Limb (tissue), 2 donors: ENCODE measurements around the gene S1PR4.
A peak's percentile ranks its signal among the peaks of the same experiment; 100 is the strongest.
"Not testable (repeated sequence)": the region's sequence is repeated elsewhere in the genome, so short reads cannot be mapped to it uniquely, and the experiment has no call there.

ENCODE experiments used
- DNase-seq, 2 donors: peaks; one replicate each; pipeline ENCODE4 v3.0.0-alpha.2; 2016; ENCODE audit errors: extremely low spot score in 2 of 2

S1PR4 gene

GRCh38 chr19:3213159-3213558 is 34.6 kb downstream of the S1PR4 start:
- no peak for DNase-seq

DNA sequence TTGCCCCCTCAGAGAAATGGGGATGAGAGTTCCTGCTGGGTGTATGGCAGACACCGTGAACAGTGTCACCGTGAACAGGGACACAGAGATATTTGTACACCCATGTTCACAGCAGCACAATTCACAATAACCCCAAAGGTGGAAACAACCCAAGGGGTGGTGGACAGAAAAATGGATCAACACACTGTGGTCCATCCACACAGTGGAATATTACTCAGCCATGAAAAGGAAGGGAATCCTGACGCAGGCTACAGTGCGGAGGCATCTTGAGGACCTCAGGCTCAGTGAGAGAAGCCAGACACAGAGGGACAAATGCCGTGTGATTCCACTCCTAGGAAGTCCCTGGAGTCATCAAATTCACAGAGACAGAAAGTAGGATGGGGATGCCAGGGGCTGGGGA is 38.3 kb downstream of the S1PR4 start:
- no peak for DNase-seq

DNA sequence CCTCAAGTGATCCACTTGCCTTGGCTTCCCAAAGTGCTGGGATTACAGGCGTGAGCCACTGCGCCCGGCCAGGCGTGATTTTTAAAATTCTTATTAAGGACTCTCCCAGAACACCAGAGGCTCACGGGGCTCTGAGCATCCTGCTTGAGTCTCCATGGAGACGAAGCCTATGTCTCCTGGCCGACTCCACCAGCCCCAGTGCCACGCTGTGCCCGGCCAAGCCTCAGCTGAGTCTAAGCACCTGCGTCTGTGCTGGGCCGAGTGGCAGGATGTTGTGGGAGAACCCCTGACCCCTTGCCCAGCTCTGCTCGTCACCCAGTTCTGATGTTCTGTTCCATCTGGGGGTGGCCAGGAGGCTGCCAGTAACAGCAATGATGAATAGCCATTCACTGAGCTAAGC is 42.0 kb downstream of the S1PR4 start:
- no peak for DNase-seq

GRCh38 chr19:3221576-3221975 is 43.0 kb downstream of the S1PR4 start:
- not testable (repeated sequence) for DNase-seq

GRCh38 chr19:3222709-3223108 is 44.1 kb downstream of the S1PR4 start:
- DNase-seq, result no peak

DNA sequence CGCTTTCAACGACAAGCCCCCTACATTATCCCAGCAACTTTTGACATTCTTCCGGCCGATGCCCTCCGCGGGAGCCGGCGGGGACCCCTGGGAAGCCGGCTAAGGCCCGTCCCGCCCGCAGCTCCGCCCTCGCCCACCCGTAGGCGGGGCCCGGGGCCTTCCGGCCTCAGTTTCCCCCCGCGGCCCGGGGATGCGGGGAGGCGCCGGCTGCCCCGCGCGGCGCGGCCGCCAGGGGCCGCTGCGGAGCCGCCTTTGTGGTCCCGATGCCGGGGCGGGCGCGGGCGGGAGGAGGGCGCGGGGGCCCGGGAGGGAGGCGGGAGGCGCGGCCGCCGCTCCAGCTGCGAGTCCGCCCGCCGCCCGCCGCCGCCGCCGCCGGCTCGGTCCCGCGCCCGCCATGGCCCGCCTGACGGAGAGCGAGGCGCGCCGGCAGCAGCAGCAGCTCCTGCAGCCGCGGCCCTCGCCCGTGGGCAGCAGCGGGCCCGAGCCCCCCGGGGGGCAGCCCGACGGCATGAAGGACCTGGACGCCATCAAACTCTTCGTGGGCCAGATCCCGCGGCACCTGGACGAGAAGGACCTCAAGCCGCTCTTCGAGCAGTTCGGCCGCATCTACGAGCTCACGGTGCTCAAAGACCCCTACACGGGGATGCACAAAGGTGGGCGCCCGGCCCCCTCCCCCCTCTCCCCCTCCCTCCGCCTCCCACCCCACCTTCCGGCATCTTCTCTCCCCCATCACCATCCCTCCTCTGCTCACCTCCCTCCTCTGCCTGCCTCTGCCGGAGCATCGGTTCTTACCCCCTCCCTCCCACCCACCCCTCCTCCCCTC is 46.0 kb downstream of the S1PR4 start, which contains the start of gene CELF5:
CELF5 (plus strand) TSS at position 316 of the 823 bp plus-strand sequence; CDS start at position 395, 79 bp downstream.
- peak; percentile 17 to 85 for DNase-seq

DNA sequence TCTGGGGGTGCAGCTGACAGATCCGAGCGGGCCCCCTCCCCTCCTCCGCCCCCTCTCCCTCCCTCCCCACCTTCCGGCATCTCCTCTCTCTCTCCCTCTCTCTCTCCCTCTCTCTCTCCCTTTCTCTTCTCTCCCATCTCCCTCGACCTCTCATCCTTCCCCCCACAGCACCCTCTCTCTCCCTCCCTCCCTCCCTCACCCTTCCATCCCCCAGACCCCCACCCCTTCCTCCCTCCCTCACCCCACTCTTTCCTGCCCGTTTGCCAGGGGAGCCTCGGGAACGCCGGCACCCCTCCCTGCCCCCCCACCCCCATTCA is 46.6 kb downstream of the S1PR4 start:
- DNase-seq, result no peak

GRCh38 chr19:3225677-3226093 is 47.1 kb downstream of the S1PR4 start:
- DNase-seq, result no peak

- DNase-seq, result no peak
Observed at GRCh38 chr19:3227054-3227626, 48.6 kb downstream of the S1PR4 start.

GRCh38 chr19:3229346-3229743 is 50.8 kb downstream of the S1PR4 start:
- no peak for DNase-seq
